Keratinocyte (primary cell): Measurements from ENCODE around the gene LRRC8D. TPM values are rescaled to one million over a fixed set of nuclear protein-coding genes. Genes with fewer than 3 reads are reported as not detected.

Source experiments
- DNase-seq: peaks from one replicate; pipeline ENCODE4 v3.0.0-alpha.2; 2011; ENCODE audit warnings: low read depth, missing footprints, low spot score
- FAIRE-seq: peaks from 2 replicates; lab custom pipeline; 2011; peaks lifted over from hg19 to GRCh38; lab: Jason Lieb, UNC
- H2AFZ ChIP-seq: 2 replicates; pipeline ENCODE4 v1.6.0; 2012; ENCODE audit warnings: low read length, control low read depth, inconsistent platforms; ENCODE audit not compliant: control insufficient read depth
- H3K27ac ChIP-seq: 2 replicates; pipeline ENCODE4 v1.5.1; 2011; ENCODE audit warnings: low read length; ENCODE audit not compliant: control insufficient read depth, insufficient read depth
- H3K27me3 ChIP-seq: 3 replicates; pipeline ENCODE4 v1.6.0; 2011; ENCODE audit warnings: low read length; ENCODE audit not compliant: control insufficient read depth, insufficient read depth; ENCODE audit errors: extremely low read depth
- H3K36me3 ChIP-seq, 2 experiments: 2 replicates in 1 of 2; 3 replicates in 1 of 2; pipeline ENCODE4 v1.5.1; 2011; ENCODE audit warnings: low read length in 2 of 2, mild to moderate bottlenecking in 1 of 2; ENCODE audit not compliant: control insufficient read depth in 2 of 2, insufficient read depth in 2 of 2; ENCODE audit errors: extremely low read depth in 1 of 2
- H3K4me1 ChIP-seq: 3 replicates; pipeline ENCODE4 v1.5.1; 2011; ENCODE audit warnings: low read length; ENCODE audit not compliant: control insufficient read depth, insufficient read depth; ENCODE audit errors: extremely low read depth
- H3K4me2 ChIP-seq: 3 replicates; pipeline ENCODE4 v1.6.0; 2011; ENCODE audit warnings: low read depth, low read length; ENCODE audit not compliant: control insufficient read depth, insufficient read depth; ENCODE audit errors: extremely low read depth
- H3K4me3 ChIP-seq, 3 experiments: fragments of 200-600 bp in 1 of 3; sonication (generic) in 1 of 3; 2 replicates in 2 of 3; 3 replicates in 1 of 3; pipeline ENCODE4 v1.5.1; 2011 to 2016; ENCODE audit warnings: low read length in 3 of 3, mild to moderate bottlenecking in 3 of 3, control low read depth in 2 of 3, inconsistent platforms in 1 of 3, low read depth in 1 of 3, mixed read lengths in 1 of 3, mixed run types in 1 of 3, moderate library complexity in 1 of 3; ENCODE audit not compliant: control insufficient read depth in 2 of 3, insufficient read depth in 2 of 3; ENCODE audit errors: extremely low read depth in 1 of 3
- H3K79me2 ChIP-seq: 2 replicates; pipeline ENCODE4 v1.6.0; 2012; ENCODE audit warnings: low read length; ENCODE audit not compliant: control insufficient read depth, insufficient read depth
- H3K9ac ChIP-seq: 3 replicates; pipeline ENCODE4 v1.6.0; 2011; ENCODE audit warnings: low read length; ENCODE audit not compliant: control insufficient read depth, insufficient read depth; ENCODE audit errors: extremely low read depth
- H3K9me1 ChIP-seq: 3 replicates; pipeline ENCODE4 v1.6.0; 2011; ENCODE audit warnings: low read length; ENCODE audit not compliant: control insufficient read depth, insufficient read depth; ENCODE audit errors: extremely low read depth
- H3K9me3 ChIP-seq: 2 replicates; pipeline ENCODE4 v1.5.1; 2012; ENCODE audit warnings: low read depth, low read length; ENCODE audit not compliant: control insufficient read depth
- H4K20me1 ChIP-seq: 3 replicates; pipeline ENCODE4 v1.6.0; 2011; ENCODE audit warnings: low read length; ENCODE audit not compliant: control insufficient read depth, insufficient read depth; ENCODE audit errors: extremely low read depth
- EZH2 ChIP-seq: IDR thresholded peaks from one replicate; pipeline ENCODE4 v1.6.1; 2012; ENCODE audit warnings: inconsistent platforms, mild to moderate bottlenecking, low read length, moderate library complexity
- dilution Hi-C: fragments of 300-500 bp; cut with MboI; formaldehyde crosslinking; loops from one replicate; pipeline ENCODE4 v1.7.0; 2020; ENCODE audit warnings: low sequenced_read_pairs; ENCODE audit not compliant: extremely low pct_ligation_motif_present
- polyA plus RNA-seq, 5 experiments: library from polyadenylated mRNA; depleted of rRNA in 3 of 5; stranded (reverse) in 3 of 5; stranded (forward) in 1 of 5; unstranded in 1 of 5; fragments of >200 nt; gene quantifications; 1 replicate in 1 of 5; 2 replicates in 3 of 5; 3 replicates in 1 of 5; pipeline versions ENCODE4 v1.2.1 to v1.2.3, GENCODE V29; 2011 to 2012; ENCODE audit warnings: missing spikeins in 2 of 5, low read depth in 1 of 5, low replicate concordance in 1 of 5
- TF ChIP-seq, protein P1 (sequence below), 3 experiments: IDR thresholded peaks in 1 of 3; conservative IDR thresholded peaks in 1 of 3; optimal IDR thresholded peaks in 1 of 3; 2 replicates in 2 of 3; 3 replicates in 1 of 3; pipeline versions ENCODE3 to v1.5.1; 2011; ENCODE audit warnings: low read length in 3 of 3, mild to moderate bottlenecking in 3 of 3, moderate library complexity in 2 of 3, control low read depth in 1 of 3, inconsistent platforms in 1 of 3; ENCODE audit not compliant: insufficient read depth in 2 of 3; ENCODE audit errors: extremely low read depth in 1 of 3

The LRRC8D gene
- polyA plus RNA-seq, 1 donor (not counting 4 experiments of a cell fraction or from before 2014, with no cell fraction given), result 54.7 TPM

DNA sequence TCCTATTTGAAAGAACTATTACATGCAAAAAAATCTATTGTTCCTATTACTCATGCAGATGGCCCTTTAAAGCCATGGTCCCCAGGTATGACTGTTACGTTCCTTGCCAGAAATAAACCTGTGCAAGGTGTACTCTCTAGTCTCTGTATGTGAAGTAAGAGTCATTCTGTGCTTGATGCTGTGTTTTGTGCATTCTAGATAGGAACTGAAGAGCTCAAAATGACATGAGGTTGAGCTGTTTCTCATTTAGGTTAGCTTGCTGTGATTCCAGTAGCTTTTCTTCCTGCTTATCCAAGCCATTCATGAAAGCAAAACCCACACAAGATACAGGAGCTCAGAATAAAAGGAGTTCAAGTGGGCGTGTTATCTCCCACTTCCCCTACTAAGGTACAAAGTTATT lies 109.7 kb downstream of the LRRC8D start:
- Histone ChIP-seq H2AFZ (no peak overlapping the region), H3K4me1 (peaks cover 10% of the 10 kb centered on the region), H3K9ac (no peak overlapping the region), H3K36me3 (peaks cover 7 to 8% of the 10 kb centered on the region in 2 experiments), H3K9me1 (no peaks in the 10 kb centered on the region), H3K79me2 (no peaks in the 10 kb centered on the region), H3K9me3 (no peaks in the 10 kb centered on the region), H3K27me3 (no peaks in the 10 kb centered on the region), H3K27ac (no peak overlapping the region), H4K20me1 (no peaks in the 10 kb centered on the region), H3K4me2 (no peak overlapping the region), H3K4me3 (no peak overlapping the region)
- DNase-seq (no peak), FAIRE-seq (peak; percentile 34)
- TF ChIP-seq, protein P1, sequence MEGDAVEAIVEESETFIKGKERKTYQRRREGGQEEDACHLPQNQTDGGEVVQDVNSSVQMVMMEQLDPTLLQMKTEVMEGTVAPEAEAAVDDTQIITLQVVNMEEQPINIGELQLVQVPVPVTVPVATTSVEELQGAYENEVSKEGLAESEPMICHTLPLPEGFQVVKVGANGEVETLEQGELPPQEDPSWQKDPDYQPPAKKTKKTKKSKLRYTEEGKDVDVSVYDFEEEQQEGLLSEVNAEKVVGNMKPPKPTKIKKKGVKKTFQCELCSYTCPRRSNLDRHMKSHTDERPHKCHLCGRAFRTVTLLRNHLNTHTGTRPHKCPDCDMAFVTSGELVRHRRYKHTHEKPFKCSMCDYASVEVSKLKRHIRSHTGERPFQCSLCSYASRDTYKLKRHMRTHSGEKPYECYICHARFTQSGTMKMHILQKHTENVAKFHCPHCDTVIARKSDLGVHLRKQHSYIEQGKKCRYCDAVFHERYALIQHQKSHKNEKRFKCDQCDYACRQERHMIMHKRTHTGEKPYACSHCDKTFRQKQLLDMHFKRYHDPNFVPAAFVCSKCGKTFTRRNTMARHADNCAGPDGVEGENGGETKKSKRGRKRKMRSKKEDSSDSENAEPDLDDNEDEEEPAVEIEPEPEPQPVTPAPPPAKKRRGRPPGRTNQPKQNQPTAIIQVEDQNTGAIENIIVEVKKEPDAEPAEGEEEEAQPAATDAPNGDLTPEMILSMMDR (optimal IDR thresholded peaks at IDR 0.05 in 1 of 3, IDR thresholded peaks at IDR 0.05 in 1 of 3, conservative IDR thresholded peaks at IDR 0.05 in 1 of 3; ENCODE audit: extremely low read depth in 1 of 3, insufficient read depth in 2 of 3, low read length in 3 of 3), result no peak
- TF ChIP-seq EZH2, result no peak
- dilution Hi-C loops, result no loop called here

- DNase-seq, result no peak
- TF ChIP-seq EZH2, result no peak
- TF ChIP-seq, protein P1 (optimal IDR thresholded peaks at IDR 0.05 in 1 of 3, IDR thresholded peaks at IDR 0.05 in 1 of 3, conservative IDR thresholded peaks at IDR 0.05 in 1 of 3; ENCODE audit: extremely low read depth in 1 of 3, insufficient read depth in 2 of 3, low read length in 3 of 3), result no peak
These were observed 111.1 kb downstream of the LRRC8D start for GRCh38 chr1:89931964-89932363.

More at GRCh38 chr1:89931964-89932363, 111.1 kb downstream of the LRRC8D start:
- Histone ChIP-seq H3K9me1 (no peaks in the 10 kb centered on the region), H3K4me2 (no peak overlapping the region), H4K20me1 (no peaks in the 10 kb centered on the region), H3K79me2 (no peaks in the 10 kb centered on the region), H3K27me3 (no peaks in the 10 kb centered on the region), H2AFZ (no peak overlapping the region), H3K9me3 (no peaks in the 10 kb centered on the region), H3K4me1 (peaks cover 10% of the 10 kb centered on the region), H3K4me3 (no peak overlapping the region), H3K9ac (no peak overlapping the region), H3K27ac (no peak overlapping the region), H3K36me3 (peaks cover 7 to 8% of the 10 kb centered on the region in 2 experiments)
- dilution Hi-C loops, result no loop called here
- no peak for FAIRE-seq
